Activated CD4-positive, CD25-positive, alpha-beta regulatory T cell (primary cell): ENCODE data around the gene EIF3M.
"Not testable (repeated sequence)": the region's sequence is repeated elsewhere in the genome, so short reads cannot be mapped to it uniquely, and the experiment has no call there.

ENCODE experiments used
- DNase-seq, 4 experiments: peaks; one replicate each; lab custom pipeline; 2025; lab: John Stamatoyannopoulos, UW

EIF3M gene

GRCh38 chr11:32596114-32596513 lies 12.5 kb downstream of the EIF3M start:
- DNase-seq: not testable (repeated sequence)

- DNase-seq: no peak
Observed at GRCh38 chr11:32597921-32598320, 14.3 kb downstream of the EIF3M start.

DNA sequence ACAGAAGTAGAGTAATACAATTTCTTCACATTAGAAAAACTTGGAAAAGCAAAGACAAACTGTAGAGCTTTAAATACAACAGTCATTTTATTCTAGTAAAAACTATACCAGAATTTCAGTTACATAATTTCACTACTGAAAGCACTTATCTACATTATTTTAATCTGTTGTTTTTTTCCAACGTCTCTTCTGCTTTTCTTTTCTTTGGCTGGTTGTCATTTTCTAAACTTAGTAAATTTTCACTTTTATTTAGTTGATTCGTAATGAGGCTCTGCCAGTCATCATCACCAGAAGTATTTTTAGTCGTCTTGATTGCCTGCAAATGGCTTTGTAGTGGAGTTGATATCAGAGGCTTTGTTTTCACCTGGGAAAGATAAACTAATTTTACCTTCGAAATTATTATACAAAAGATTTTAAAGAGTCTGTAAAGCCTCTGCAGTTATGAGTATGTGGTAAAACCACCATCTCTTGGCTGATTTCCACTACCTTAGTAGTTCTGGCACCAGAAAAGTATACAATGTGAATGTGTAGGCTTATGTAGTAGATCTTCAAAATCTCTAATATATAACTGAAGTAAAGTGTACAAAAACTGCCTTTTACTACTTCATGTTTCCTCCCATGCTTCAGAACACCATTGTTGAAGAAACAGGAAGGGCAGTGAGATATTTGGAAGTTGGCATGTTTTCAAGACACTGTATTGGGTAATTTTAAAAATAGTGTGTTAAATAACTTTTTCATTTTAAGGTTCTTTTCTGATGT lies 19.2 kb downstream of the EIF3M start:
- DNase-seq: no peak

DNA sequence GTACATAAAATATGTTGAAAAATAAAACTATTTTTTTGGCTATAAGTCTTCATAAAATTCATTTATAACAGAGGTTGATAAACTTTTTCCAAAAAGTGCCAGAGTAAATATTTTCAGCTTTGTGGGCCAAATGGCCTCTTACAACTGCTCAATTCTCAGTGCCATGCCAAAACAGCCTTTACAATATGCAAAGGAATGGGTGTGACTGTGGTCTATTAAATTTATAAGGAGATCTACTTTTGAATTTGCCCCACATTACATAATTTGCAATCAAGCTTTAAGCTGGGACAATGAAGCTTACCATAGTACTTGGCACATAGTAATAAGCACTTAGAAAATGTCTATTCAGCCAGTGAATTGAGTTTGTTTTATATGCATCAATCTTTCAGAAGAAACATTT lies 22.6 kb downstream of the EIF3M start:
- no peak for DNase-seq

GRCh38 chr11:32608826-32609225 lies 25.2 kb downstream of the EIF3M start:
- not testable (repeated sequence) for DNase-seq

DNA sequence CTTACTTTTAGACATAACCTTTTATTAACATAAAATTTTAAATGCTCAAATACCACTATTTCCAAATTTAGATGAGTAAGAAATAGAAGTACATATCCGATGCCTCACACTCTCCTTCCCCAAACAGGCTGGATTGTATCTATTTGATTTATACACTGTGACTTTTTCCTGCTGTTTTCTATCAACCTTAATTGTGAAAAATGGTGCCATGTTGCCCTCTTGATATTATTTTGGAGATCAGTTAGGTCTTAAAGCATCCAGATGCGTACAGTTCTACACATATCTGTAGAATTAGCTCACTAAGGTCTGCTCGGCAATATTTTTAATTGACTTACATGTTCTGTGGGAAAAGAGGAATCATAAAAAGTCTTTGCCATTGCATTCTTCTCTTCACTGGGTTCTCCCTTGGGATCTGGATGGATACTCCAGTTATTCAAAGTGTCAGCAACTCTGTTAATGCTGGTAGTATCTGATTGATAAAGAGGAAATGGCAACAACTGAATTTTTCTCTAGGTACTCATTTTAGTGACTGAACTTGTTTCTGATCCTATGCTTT lies 27.2 kb downstream of the EIF3M start:
- DNase-seq: no peak

- DNase-seq: no peak
Observed at GRCh38 chr11:32613500-32614151, 30.0 kb downstream of the EIF3M start.

DNA sequence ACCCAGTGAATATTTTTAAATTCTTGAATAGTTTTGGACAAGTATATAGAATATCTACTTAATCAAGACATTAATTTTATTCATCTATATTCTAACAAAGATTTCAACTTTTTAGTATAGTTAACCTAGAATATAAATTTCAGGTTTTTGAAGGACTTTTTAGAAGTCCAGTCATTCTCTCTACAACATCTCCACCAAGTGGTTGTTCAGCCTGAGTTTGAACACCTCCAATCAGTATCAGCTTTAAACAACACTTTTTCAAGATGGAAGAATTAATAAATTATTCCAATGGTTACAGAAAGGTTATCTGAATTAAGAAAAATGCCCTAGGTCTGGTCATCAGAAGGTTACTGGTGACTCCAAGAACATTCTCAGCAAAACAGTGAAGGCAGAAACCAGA lies 31.8 kb downstream of the EIF3M start:
- no peak for DNase-seq

DNA sequence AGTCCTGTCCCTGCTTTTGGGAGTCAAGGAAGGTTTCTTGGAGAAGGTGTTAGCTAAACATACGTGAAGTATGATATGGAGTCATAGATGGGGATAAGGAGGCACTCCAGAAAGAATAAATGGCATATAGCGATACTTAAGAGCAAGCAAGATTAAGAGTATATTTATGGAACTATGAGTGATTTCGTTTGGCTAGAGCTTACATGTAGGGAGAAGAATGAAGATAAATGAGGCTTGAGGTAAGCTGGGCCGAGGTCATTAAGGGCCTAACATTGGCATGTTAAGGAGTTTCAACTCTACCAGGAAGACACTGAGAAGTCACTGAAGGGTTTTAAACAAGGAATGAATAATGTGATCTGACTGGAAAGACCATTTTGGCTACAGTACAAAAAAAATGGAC lies 33.3 kb downstream of the EIF3M start:
- no peak for DNase-seq

GRCh38 chr11:32630844-32631243 lies 47.2 kb downstream of the EIF3M start:
- DNase-seq: no peak

- no peak for DNase-seq
Observed at GRCh38 chr11:32635819-32636218, 52.2 kb downstream of the EIF3M start.

GRCh38 chr11:32641361-32641760 lies 57.7 kb downstream of the EIF3M start:
- no peak for DNase-seq

DNA sequence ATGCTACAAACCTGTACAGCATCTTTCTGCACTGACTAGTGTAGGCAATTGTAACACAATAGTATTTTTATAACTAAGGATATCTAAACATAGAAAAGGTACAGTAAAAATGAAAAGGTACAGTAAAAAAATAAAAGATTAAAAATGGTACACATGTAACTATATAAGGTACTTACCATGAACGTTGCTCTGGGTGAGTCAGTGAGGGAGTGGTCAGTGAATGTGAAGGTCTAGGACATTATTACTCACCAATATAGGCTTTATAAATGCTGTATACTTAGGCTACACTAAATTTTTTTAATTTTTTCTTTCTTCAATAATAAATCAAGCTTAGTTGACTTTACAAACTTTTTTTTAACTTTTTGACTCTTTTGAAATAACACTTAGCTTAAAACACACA lies 59.9 kb downstream of the EIF3M start:
- no peak for DNase-seq
